ENCODE measurements around the gene LAPTM4A. TPM values are rescaled to one million over a fixed set of nuclear protein-coding genes. Genes with fewer than 3 reads are reported as not detected.

Gene LAPTM4A
- total RNA-seq, 2 experiments from 2014 or later = 22.5 to 41.9 TPM

DNA sequence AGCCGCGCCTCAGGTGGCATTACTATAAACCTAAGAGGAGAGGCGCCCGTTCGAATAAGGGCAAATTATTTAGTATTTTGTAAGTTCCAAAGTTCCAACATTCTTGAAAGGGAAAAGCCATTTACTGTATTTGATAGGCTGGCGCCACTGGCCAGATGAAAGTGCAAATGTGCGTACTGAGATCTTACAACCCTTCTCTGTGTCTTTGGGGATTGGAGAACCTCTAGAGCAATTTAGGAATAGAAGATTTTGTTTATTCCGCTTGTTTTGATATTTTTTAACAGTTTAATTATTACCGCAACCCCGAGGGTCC is 61.1 kb downstream of the LAPTM4A start:
- intact Hi-C loops (cut with DNase I, micrococcal nuclease) = loop anchor here in 1 of 2 experiments (1.0 to 5.0 kb wide), 6 partner anchors 62 to 662 kb away; partner anchors contain the start of genes HS1BP3, PUM2 and TTC32
- no peaks in the 10 kb centered on the region for H3K9me3 Mint-ChIP-seq (ENCODE audit: low read depth)
- peak overlapping the region; percentile 90 for H3K4me3 Mint-ChIP-seq
- ChIA-PET POLR2A (no interaction called here), CTCF (interaction anchor here (0.7 to 2.2 kb wide), 2 partner anchors 25 to 98 kb away, joined by 3 to 14 read pairs; no protein-coding TSS in a partner anchor)
- DNase-seq = no peak
- H3K27ac Mint-ChIP-seq = peak overlapping the region; percentile 75
- H3K4me1 Mint-ChIP-seq = peaks cover 28% of the 10 kb centered on the region
- H3K36me3 Mint-ChIP-seq (ENCODE audit: low read depth) = peaks cover 12% of the 10 kb centered on the region
- peaks cover 12% of the 10 kb centered on the region for H3K27me3 Mint-ChIP-seq
- no peak for ATAC-seq

DNA sequence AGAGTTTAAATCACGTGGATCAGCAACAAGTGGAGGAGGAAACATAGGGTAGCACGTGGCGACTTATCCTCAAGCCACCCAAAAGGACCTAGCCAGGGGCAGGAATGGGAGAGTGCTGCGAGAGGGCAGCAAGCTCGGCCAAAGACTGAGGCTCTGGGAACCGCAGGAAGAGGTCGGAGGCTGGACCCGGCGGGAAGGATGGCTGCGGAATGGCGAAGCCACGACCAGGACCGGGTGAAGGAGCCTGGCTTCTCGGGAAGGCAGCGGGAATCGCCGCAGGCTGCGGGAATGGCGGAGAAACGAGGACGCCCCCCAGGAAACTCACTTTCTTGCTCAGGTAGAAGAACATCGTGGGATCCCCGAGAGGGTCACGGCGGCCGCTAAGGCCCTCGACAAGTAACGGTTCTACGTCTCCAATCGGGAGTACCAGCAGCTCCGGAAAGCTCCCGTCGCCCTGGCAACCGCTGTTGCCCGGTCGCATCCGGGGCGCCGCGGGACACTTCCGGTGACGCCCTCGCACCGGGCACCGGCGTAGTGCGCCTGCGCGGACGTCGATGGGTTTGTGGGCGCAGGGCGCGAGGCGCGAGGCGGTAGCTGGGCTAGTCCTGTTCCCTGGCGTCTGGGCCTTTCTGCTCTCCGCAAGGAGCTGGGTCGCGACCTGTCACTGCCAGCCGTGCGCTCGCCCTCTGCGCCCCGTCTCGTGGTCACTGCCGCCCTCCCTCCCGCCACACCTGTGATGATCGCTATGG is 61.6 kb downstream of the LAPTM4A start, which contains the start of gene WDR35:
Gene WDR35 (minus strand): TSS at position 439 of the 749 bp plus-strand sequence. CDS start 90 bp downstream, at position 349.
- Mint-ChIP-seq H3K4me3 (peak within 1 kb of the TSS; percentile 90), H3K27ac (peak within 1 kb of the TSS; percentile 75), H3K36me3 (ENCODE audit: low read depth) (peaks cover 13% of the 10 kb centered on the region), H3K27me3 (peaks cover 12% of the 10 kb centered on the region), H3K9me3 (ENCODE audit: low read depth) (no peaks in the 10 kb centered on the region), H3K4me1 (peaks cover 28% of the 10 kb centered on the region)
- DNase-seq (peak; percentile 95), ATAC-seq (peak; percentile 97)
- intact Hi-C loops (cut with DNase I, micrococcal nuclease) = loop anchor here (1.0 to 10.0 kb wide), 8 partner anchors 61 to 1435 kb away; partner anchors contain the start of genes HS1BP3 (in 1 of the 2), LAPTM4A (in 1 of the 2), PUM2 (in 1 of the 2) and TTC32 (in 1 of the 2)
- CTCF ChIA-PET = interaction anchor here (0.7 to 2.2 kb wide), 3 partner anchors 25 to 98 kb away, joined by 3 to 14 read pairs (median 6); no protein-coding TSS in a partner anchor
- POLR2A ChIA-PET = no interaction called here

DNA sequence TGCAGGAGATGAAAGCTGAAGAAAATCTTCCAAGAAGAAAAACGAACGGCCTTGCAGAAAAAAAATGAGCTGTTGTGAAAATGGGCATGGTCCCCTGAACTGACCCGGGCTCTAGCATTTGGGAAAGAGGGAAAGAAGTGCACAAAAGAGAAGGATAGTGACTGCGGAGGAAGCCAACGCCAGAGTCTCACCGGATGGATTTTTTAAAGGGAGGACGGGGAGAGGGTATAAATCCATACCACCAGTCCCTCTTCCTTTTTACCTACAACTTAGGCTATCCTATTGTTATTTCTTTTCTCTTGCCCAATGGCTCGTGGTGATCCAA is 62.1 kb downstream of the LAPTM4A start:
- intact Hi-C loops (cut with DNase I, micrococcal nuclease) = loop anchor here (2.0 to 10.0 kb wide), 2 partner anchors 61 to 1435 kb away; partner anchors contain the start of gene LAPTM4A (in 1 of the 2)
- peaks cover 12% of the 10 kb centered on the region for H3K27me3 Mint-ChIP-seq
- POLR2A ChIA-PET = interaction anchor here (0.7 kb wide), 1 partner anchor 45 kb away, joined by 3 read pairs; no protein-coding TSS in a partner anchor
- no peaks in the 10 kb centered on the region for H3K9me3 Mint-ChIP-seq (ENCODE audit: low read depth)
- H3K36me3 Mint-ChIP-seq (ENCODE audit: low read depth) = peaks cover 15% of the 10 kb centered on the region
- CTCF ChIA-PET = interaction anchor here (1.0 to 2.2 kb wide), 2 partner anchors 26 to 56 kb away, joined by 6 to 14 read pairs; no protein-coding TSS in a partner anchor
- H3K4me3 Mint-ChIP-seq = peak overlapping the region; percentile 90
- ATAC-seq (no peak), DNase-seq (no peak)
- H3K27ac Mint-ChIP-seq = peak overlapping the region; percentile 63
- H3K4me1 Mint-ChIP-seq = peaks cover 28% of the 10 kb centered on the region

DNA sequence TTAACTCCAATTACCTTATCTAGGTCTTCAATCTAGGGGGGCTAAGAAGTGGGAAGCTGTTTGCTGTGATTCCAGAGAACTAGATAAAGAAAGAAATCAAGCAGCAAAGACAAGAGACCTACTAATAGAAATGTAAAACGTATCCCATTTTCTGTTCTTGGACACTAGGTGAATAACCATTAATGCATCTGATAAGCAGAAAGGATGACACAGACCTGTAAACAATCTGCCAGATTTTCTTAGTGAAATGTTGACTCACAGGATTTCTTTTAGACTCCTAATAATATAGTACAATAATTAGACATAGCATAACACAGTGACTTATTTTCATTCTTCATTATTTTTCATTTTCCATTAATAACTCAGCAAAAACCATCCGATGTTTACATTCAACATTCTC is 62.8 kb downstream of the LAPTM4A start:
- Mint-ChIP-seq H3K9me3 (ENCODE audit: low read depth) (no peaks in the 10 kb centered on the region), H3K27me3 (peaks cover 12% of the 10 kb centered on the region), H3K4me3 (peak overlapping the region; percentile 90), H3K36me3 (ENCODE audit: low read depth) (peaks cover 19% of the 10 kb centered on the region), H3K27ac (no peak overlapping the region), H3K4me1 (peaks cover 28% of the 10 kb centered on the region)
- ATAC-seq (no peak), DNase-seq (no peak)
- CTCF ChIA-PET = interaction anchor here (1.1 to 2.2 kb wide), 2 partner anchors 26 to 27 kb away, joined by 3 to 14 read pairs; no protein-coding TSS in a partner anchor
- POLR2A ChIA-PET = interaction anchor here (0.7 kb wide), 1 partner anchor 45 kb away, joined by 3 read pairs; no protein-coding TSS in a partner anchor
- intact Hi-C loops (cut with DNase I, micrococcal nuclease) = loop anchor here (2.0 to 10.0 kb wide), 2 partner anchors 62 to 1434 kb away; partner anchors contain the start of gene LAPTM4A (in 1 of the 2)

DNA sequence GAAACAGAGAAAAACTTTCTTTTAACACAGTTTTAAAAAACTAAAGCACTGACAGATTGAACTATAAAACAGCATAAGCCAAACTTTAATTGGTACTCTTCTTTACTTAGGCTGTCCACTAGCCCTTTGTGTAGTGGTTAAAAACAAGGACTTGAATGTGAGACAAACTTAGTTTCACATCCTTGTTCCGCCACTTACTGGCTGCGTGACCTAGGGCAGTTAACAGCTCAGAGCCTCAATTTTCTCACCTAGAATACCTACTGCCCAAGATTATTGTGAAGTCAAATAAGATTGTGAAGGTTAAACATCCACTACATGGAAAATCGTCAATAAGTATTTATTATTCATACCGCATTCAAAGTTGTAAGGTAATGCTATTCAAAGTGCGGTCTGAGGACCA is 63.5 kb downstream of the LAPTM4A start:
- DNase-seq = no peak
- H3K27me3 Mint-ChIP-seq = peaks cover 8% of the 10 kb centered on the region
- intact Hi-C loops (cut with DNase I, micrococcal nuclease) = loop anchor here (2.0 to 10.0 kb wide), 2 partner anchors 63 to 1433 kb away; partner anchors contain the start of gene LAPTM4A (in 1 of the 2)
- H3K4me1 Mint-ChIP-seq = peaks cover 28% of the 10 kb centered on the region
- H3K36me3 Mint-ChIP-seq (ENCODE audit: low read depth) = peaks cover 19% of the 10 kb centered on the region
- no peak for ATAC-seq
- H3K4me3 Mint-ChIP-seq = no peak overlapping the region
- no peak overlapping the region for H3K27ac Mint-ChIP-seq
- no peaks in the 10 kb centered on the region for H3K9me3 Mint-ChIP-seq (ENCODE audit: low read depth)
- ChIA-PET POLR2A (no interaction called here), CTCF (interaction anchor here (1.1 kb wide), 1 partner anchor 27 kb away, joined by 3 read pairs; no protein-coding TSS in a partner anchor)

Other genes starting within 250 kb of the LAPTM4A start
- gene TTC32, start 149.6 kb downstream of the LAPTM4A start, total RNA-seq = 10 to 100 TPM in 1 of 2 experiments, 1 to 10 TPM in 1; 8.8 to 15.7 TPM
- gene WDR35, start 61.5 kb downstream of the LAPTM4A start, total RNA-seq = 1 to 10 TPM; 6.2 to 7.4 TPM
- gene MATN3, start 39.0 kb downstream of the LAPTM4A start, total RNA-seq = not detected
- under 1 TPM in 1 of 2 experiments, not detected in 1; 0.23 TPM for gene SDC1, start 173.5 kb upstream of the LAPTM4A start, total RNA-seq

Measured in activated CD4-positive, alpha-beta T cell treated with anti-CD3 and anti-CD28 coated beads for 36 hours (primary cell).